K562 (cell line): ENCODE data around the gene TSKS. TPM values are rescaled to one million over a fixed set of nuclear protein-coding genes. Genes with fewer than 3 reads are reported as not detected.

Source experiments
- KAT7 ChIP-seq: sonication (generic); formaldehyde crosslinking; IDR thresholded peaks from 2 replicates; pipeline ENCODE4 v1.8.0; 2022; ENCODE audit warnings: missing genetic modification reagents, mild to moderate bottlenecking, borderline replicate concordance
- PTRF ChIP-seq: fragments of 450-650 bp; IDR thresholded peaks from 2 replicates; pipeline ENCODE4 v1.6.1; 2016; ENCODE audit warnings: mild to moderate bottlenecking, missing genetic modification characterization, missing compliant biosample characterization
- SMAD4 ChIP-seq: fragments of 250-450 bp; sonication (Bioruptor Pico); conservative IDR thresholded peaks from 2 replicates; pipeline ENCODE4 v1.8.0; 2021; ENCODE audit warnings: inconsistent platforms, mild to moderate bottlenecking, moderate library complexity
- TCF7L2 ChIP-seq: fragments of 150-350 bp; IDR thresholded peaks from 2 replicates; pipeline ENCODE4 v1.6.1; 2016; ENCODE audit warnings: low read depth, mild to moderate bottlenecking, low read length, moderate library complexity
- polyA plus RNA-seq, 8 experiments: library from polyadenylated mRNA; depleted of rRNA in 4 of 8; stranded (reverse) in 5 of 8; unstranded in 3 of 8; fragments of >200 nt; fragmentation: Nextera tagmentation in 2 of 8; fragmentation: Illumina TruSeq in 1 of 8; extraction: Ambion mirVana in 2 of 8; extraction: Trizol in 1 of 8; gene quantifications; 2 replicates each; pipeline versions ENCODE4 v1.2.1 to v1.2.3, GENCODE V29; 2011 to 2014; ENCODE audit warnings: inconsistent platforms in 1 of 8, missing spikeins in 1 of 8
- total RNA-seq, 7 experiments: library from RNA; depleted of rRNA in 6 of 7; stranded (reverse); fragments of >200 nt in 6 of 7; fragmentation: Illumina TruSeq in 2 of 7; extraction: Trizol in 2 of 7; gene quantifications; 2 replicates each; pipeline versions ENCODE4 v1.2.1 to v1.2.3, GENCODE V29; 2011 to 2021; ENCODE audit warnings: low replicate concordance in 1 of 7
- TF ChIP-seq, protein P1 (sequence below): fragments of 450-650 bp; IDR thresholded peaks from 2 replicates; pipeline ENCODE4 v1.6.1; 2016; ENCODE audit warnings: mild to moderate bottlenecking, moderate library complexity
- TF ChIP-seq, protein P2 (sequence below): IDR thresholded peaks from 2 replicates; pipeline ENCODE4 v1.6.1; 2011; ENCODE audit warnings: borderline replicate concordance, low read depth, mild to moderate bottlenecking, moderate library complexity, low read length; ENCODE audit not compliant: insufficient read depth, poor library complexity, severe bottlenecking
- TF ChIP-seq, protein P3 (sequence below): fragments of 450-650 bp; IDR thresholded peaks from 2 replicates; pipeline ENCODE4 v1.6.1; 2017; ENCODE audit warnings: mild to moderate bottlenecking, moderate library complexity

The TSKS gene
- total and polyA plus RNA-seq, 9 of the 15 experiments (the other 6 are each of a cell fraction or from before 2014, with no cell fraction given) = 0.14 to 4.5 (median 0.80) TPM

DNA sequence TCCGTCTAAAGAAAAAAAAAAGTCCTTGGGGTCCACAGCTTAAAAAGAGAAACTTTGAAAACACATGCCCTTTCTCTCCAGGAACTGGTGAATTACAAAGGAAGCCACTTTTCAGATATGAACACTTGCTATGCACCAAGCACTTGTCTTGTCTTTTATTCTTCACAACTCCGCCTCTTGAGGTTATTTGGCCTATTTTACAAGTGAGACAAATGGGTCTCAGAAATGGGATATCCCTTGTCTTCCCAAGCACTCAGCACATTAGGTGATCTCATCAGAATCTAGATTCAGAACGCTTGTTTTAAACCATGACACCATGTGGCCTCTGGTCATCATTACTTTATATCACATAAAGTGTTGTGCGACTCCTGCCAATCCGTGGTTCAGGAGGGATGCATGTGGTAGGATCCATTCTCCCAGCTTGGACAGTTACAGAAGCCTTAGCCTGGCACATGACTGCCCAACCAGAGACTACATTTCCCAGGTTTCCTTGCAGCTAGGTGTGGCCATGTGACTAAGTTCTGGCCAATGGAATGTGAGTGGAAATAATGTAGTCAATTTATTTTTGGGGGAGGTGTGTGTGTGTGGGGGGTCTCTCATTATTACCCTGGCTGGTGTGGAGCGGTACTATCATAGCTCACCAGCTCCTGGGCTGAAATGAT lies 13.9 kb downstream of the TSKS start (continued):
- TF ChIP-seq, protein P1, sequence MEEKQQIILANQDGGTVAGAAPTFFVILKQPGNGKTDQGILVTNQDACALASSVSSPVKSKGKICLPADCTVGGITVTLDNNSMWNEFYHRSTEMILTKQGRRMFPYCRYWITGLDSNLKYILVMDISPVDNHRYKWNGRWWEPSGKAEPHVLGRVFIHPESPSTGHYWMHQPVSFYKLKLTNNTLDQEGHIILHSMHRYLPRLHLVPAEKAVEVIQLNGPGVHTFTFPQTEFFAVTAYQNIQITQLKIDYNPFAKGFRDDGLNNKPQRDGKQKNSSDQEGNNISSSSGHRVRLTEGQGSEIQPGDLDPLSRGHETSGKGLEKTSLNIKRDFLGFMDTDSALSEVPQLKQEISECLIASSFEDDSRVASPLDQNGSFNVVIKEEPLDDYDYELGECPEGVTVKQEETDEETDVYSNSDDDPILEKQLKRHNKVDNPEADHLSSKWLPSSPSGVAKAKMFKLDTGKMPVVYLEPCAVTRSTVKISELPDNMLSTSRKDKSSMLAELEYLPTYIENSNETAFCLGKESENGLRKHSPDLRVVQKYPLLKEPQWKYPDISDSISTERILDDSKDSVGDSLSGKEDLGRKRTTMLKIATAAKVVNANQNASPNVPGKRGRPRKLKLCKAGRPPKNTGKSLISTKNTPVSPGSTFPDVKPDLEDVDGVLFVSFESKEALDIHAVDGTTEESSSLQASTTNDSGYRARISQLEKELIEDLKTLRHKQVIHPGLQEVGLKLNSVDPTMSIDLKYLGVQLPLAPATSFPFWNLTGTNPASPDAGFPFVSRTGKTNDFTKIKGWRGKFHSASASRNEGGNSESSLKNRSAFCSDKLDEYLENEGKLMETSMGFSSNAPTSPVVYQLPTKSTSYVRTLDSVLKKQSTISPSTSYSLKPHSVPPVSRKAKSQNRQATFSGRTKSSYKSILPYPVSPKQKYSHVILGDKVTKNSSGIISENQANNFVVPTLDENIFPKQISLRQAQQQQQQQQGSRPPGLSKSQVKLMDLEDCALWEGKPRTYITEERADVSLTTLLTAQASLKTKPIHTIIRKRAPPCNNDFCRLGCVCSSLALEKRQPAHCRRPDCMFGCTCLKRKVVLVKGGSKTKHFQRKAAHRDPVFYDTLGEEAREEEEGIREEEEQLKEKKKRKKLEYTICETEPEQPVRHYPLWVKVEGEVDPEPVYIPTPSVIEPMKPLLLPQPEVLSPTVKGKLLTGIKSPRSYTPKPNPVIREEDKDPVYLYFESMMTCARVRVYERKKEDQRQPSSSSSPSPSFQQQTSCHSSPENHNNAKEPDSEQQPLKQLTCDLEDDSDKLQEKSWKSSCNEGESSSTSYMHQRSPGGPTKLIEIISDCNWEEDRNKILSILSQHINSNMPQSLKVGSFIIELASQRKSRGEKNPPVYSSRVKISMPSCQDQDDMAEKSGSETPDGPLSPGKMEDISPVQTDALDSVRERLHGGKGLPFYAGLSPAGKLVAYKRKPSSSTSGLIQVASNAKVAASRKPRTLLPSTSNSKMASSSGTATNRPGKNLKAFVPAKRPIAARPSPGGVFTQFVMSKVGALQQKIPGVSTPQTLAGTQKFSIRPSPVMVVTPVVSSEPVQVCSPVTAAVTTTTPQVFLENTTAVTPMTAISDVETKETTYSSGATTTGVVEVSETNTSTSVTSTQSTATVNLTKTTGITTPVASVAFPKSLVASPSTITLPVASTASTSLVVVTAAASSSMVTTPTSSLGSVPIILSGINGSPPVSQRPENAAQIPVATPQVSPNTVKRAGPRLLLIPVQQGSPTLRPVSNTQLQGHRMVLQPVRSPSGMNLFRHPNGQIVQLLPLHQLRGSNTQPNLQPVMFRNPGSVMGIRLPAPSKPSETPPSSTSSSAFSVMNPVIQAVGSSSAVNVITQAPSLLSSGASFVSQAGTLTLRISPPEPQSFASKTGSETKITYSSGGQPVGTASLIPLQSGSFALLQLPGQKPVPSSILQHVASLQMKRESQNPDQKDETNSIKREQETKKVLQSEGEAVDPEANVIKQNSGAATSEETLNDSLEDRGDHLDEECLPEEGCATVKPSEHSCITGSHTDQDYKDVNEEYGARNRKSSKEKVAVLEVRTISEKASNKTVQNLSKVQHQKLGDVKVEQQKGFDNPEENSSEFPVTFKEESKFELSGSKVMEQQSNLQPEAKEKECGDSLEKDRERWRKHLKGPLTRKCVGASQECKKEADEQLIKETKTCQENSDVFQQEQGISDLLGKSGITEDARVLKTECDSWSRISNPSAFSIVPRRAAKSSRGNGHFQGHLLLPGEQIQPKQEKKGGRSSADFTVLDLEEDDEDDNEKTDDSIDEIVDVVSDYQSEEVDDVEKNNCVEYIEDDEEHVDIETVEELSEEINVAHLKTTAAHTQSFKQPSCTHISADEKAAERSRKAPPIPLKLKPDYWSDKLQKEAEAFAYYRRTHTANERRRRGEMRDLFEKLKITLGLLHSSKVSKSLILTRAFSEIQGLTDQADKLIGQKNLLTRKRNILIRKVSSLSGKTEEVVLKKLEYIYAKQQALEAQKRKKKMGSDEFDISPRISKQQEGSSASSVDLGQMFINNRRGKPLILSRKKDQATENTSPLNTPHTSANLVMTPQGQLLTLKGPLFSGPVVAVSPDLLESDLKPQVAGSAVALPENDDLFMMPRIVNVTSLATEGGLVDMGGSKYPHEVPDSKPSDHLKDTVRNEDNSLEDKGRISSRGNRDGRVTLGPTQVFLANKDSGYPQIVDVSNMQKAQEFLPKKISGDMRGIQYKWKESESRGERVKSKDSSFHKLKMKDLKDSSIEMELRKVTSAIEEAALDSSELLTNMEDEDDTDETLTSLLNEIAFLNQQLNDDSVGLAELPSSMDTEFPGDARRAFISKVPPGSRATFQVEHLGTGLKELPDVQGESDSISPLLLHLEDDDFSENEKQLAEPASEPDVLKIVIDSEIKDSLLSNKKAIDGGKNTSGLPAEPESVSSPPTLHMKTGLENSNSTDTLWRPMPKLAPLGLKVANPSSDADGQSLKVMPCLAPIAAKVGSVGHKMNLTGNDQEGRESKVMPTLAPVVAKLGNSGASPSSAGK = no peak
- TF ChIP-seq PTRF (tag) (no peak), SMAD4 (CRISPR knock-in tag) (no peak), KAT7 (CRISPR knock-in tag) (no peak), TCF7L2 (no peak)
- TF ChIP-seq, protein P2, sequence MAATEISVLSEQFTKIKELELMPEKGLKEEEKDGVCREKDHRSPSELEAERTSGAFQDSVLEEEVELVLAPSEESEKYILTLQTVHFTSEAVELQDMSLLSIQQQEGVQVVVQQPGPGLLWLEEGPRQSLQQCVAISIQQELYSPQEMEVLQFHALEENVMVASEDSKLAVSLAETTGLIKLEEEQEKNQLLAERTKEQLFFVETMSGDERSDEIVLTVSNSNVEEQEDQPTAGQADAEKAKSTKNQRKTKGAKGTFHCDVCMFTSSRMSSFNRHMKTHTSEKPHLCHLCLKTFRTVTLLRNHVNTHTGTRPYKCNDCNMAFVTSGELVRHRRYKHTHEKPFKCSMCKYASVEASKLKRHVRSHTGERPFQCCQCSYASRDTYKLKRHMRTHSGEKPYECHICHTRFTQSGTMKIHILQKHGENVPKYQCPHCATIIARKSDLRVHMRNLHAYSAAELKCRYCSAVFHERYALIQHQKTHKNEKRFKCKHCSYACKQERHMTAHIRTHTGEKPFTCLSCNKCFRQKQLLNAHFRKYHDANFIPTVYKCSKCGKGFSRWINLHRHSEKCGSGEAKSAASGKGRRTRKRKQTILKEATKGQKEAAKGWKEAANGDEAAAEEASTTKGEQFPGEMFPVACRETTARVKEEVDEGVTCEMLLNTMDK = no peak
- TF ChIP-seq, protein P3, sequence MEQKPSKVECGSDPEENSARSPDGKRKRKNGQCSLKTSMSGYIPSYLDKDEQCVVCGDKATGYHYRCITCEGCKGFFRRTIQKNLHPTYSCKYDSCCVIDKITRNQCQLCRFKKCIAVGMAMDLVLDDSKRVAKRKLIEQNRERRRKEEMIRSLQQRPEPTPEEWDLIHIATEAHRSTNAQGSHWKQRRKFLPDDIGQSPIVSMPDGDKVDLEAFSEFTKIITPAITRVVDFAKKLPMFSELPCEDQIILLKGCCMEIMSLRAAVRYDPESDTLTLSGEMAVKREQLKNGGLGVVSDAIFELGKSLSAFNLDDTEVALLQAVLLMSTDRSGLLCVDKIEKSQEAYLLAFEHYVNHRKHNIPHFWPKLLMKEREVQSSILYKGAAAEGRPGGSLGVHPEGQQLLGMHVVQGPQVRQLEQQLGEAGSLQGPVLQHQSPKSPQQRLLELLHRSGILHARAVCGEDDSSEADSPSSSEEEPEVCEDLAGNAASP = no peak
